ENCODE data around the gene BOC.

DNA sequence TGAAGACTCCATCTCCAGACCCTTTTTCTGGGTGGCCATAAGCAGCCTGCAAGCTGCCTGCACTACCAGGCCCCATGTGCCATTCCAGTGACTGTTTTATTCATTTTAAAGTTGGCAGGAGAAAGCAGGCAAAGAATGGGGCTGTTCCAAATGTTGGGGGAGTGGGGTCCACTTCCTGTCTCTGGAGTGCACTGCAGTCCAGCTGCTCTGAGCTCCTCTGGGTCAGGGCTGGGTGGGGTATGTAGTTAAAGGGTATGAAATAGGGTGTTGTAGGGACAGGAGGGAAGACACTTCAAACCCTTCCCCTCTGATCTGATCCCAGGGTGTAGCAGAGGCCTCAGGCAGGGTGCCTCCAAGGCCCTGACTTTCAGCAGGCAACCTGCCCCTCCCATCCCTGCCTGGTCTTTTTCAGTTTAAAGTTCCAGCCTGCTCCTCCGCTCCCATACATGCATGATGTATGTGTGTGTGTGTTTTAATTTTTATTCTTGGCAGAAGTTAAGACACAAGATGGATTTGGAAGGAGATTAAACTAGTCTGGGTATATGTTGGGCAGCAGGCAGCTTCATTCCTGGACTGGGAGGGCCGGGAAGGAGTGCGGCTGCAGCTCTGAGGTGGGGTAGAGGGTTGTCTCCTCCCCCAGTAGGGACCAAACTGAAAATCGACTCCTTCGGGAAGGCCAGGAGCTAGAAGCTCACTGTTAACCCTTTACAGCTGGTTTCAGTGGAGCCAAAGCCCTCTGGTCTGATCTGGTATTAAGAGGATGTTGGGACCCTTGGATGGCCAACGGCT, 17.3 kb downstream of the BOC start:
- TF ChIP-seq EZH2 (IDR thresholded peaks at IDR 0.05; ENCODE audit: low read length, missing control alignments): no peak
- TF ChIP-seq, protein P1, sequence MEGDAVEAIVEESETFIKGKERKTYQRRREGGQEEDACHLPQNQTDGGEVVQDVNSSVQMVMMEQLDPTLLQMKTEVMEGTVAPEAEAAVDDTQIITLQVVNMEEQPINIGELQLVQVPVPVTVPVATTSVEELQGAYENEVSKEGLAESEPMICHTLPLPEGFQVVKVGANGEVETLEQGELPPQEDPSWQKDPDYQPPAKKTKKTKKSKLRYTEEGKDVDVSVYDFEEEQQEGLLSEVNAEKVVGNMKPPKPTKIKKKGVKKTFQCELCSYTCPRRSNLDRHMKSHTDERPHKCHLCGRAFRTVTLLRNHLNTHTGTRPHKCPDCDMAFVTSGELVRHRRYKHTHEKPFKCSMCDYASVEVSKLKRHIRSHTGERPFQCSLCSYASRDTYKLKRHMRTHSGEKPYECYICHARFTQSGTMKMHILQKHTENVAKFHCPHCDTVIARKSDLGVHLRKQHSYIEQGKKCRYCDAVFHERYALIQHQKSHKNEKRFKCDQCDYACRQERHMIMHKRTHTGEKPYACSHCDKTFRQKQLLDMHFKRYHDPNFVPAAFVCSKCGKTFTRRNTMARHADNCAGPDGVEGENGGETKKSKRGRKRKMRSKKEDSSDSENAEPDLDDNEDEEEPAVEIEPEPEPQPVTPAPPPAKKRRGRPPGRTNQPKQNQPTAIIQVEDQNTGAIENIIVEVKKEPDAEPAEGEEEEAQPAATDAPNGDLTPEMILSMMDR (conservative IDR thresholded peaks at IDR 0.05 in 1 of 2, IDR thresholded peaks at IDR 0.05 in 1 of 2; ENCODE audit: low read depth in 1 of 2, low read length in 2 of 2): no peak

Measured in fibroblast of lung (primary cell).